Activated CD4-positive, alpha-beta T cell treated with anti-CD3 and anti-CD28 coated beads for 1 hour (primary cell): ENCODE data around the gene INTS3.
A peak's percentile ranks its signal among the peaks of the same experiment; 100 is the strongest.
"Not testable (repeated sequence)": the region's sequence is repeated elsewhere in the genome, so short reads cannot be mapped to it uniquely, and the experiment has no call there.

Source experiments
- DNase-seq: peaks from one replicate; pipeline ENCODE4 v3.0.0-alpha.2; 2020

The INTS3 gene

GRCh38 chr1:153763365-153764225 lies 35.7 kb downstream of the INTS3 start:
- DNase-seq = no peak

GRCh38 chr1:153764310-153764709 lies 36.5 kb downstream of the INTS3 start:
- DNase-seq = no peak

GRCh38 chr1:153766663-153767062 lies 38.8 kb downstream of the INTS3 start:
- DNase-seq = not testable (repeated sequence)

GRCh38 chr1:153767519-153767918 lies 39.7 kb downstream of the INTS3 start:
- no peak for DNase-seq

GRCh38 chr1:153768316-153769181 lies 40.7 kb downstream of the INTS3 start:
- DNase-seq = no peak

GRCh38 chr1:153769221-153769620 lies 41.4 kb downstream of the INTS3 start:
- no peak for DNase-seq

- DNase-seq = no peak
Observed at GRCh38 chr1:153770797-153771196, 42.9 kb downstream of the INTS3 start.

GRCh38 chr1:153771261-153771660 lies 43.4 kb downstream of the INTS3 start:
- DNase-seq = no peak

GRCh38 chr1:153771841-153772593 lies 44.2 kb downstream of the INTS3 start:
- no peak for DNase-seq

GRCh38 chr1:153773096-153773921 lies 45.5 kb downstream of the INTS3 start:
- no peak for DNase-seq

- no peak for DNase-seq
Observed at GRCh38 chr1:153774026-153774595, 46.3 kb downstream of the INTS3 start.

- DNase-seq = no peak
Observed at GRCh38 chr1:153774780-153775457, 47.1 kb downstream of the INTS3 start, which contains the start of gene SLC27A3. Gene SLC27A3 (plus strand): TSS chr1:153775407. CDS start chr1:153775498, 91 bp downstream.

- DNase-seq = peak; percentile 46
Observed at GRCh38 chr1:153775458-153776327, 47.8 kb downstream of the INTS3 start.

GRCh38 chr1:153776352-153776751 lies 48.5 kb downstream of the INTS3 start:
- no peak for DNase-seq

GRCh38 chr1:153776845-153777370 lies 49.1 kb downstream of the INTS3 start:
- DNase-seq = no peak

GRCh38 chr1:153777648-153778047 lies 49.8 kb downstream of the INTS3 start:
- DNase-seq = no peak

- DNase-seq = no peak
Observed at GRCh38 chr1:153778051-153778823, 50.4 kb downstream of the INTS3 start.

- DNase-seq = no peak
Observed at GRCh38 chr1:153778824-153779519, 51.1 kb downstream of the INTS3 start.
